ENCODE data around the gene PYROXD2.

Gene PYROXD2

GRCh38 chr10:98373260-98374040, 41.5 kb downstream of the PYROXD2 start:
- Histone ChIP-seq H3K4me1 (no peaks in the 10 kb centered on the region; the same call in 1 of the 2 replicates), H3K27me3 (no peaks in the 10 kb centered on the region), H3K36me3 (no peaks in the 10 kb centered on the region), H3K4me3 (ENCODE audit: low read depth, low read length) (no peak overlapping the region), H3K9me3 (no peaks in the 10 kb centered on the region)
- DNase-seq = no peak
- TF ChIP-seq CTCF (IDR thresholded peaks at IDR 0.05; ENCODE audit: low read depth, low read length) = no peak

GRCh38 chr10:98370831-98371820, 43.9 kb downstream of the PYROXD2 start:
- TF ChIP-seq CTCF (IDR thresholded peaks at IDR 0.05; ENCODE audit: low read depth, low read length) = no peak
- Histone ChIP-seq H3K4me3 (ENCODE audit: low read depth, low read length) (no peak overlapping the region), H3K9me3 (no peaks in the 10 kb centered on the region), H3K27me3 (no peaks in the 10 kb centered on the region), H3K36me3 (no peaks in the 10 kb centered on the region), H3K4me1 (no peaks in the 10 kb centered on the region; the same call in 1 of the 2 replicates)
- DNase-seq = peak; percentile 40

GRCh38 chr10:98369801-98370200, 45.2 kb downstream of the PYROXD2 start:
- no peaks in the 10 kb centered on the region; the same call in 1 of the 2 replicates for H3K4me1 ChIP-seq
- no peak overlapping the region for H3K4me3 ChIP-seq (ENCODE audit: low read depth, low read length)
- DNase-seq = no peak
- no peaks in the 10 kb centered on the region for H3K36me3 ChIP-seq
- no peak for TF ChIP-seq CTCF (IDR thresholded peaks at IDR 0.05; ENCODE audit: low read depth, low read length)
- no peaks in the 10 kb centered on the region for H3K27me3 ChIP-seq
- no peaks in the 10 kb centered on the region for H3K9me3 ChIP-seq

- Histone ChIP-seq H3K4me3 (ENCODE audit: low read depth, low read length) (no peak overlapping the region), H3K27me3 (no peaks in the 10 kb centered on the region), H3K9me3 (no peaks in the 10 kb centered on the region), H3K4me1 (no peaks in the 10 kb centered on the region; the same call in 1 of the 2 replicates), H3K36me3 (no peaks in the 10 kb centered on the region)
- TF ChIP-seq CTCF (IDR thresholded peaks at IDR 0.05; ENCODE audit: low read depth, low read length) = no peak
- no peak for DNase-seq
These were observed 46.3 kb downstream of the PYROXD2 start for GRCh38 chr10:98368644-98369043.

GRCh38 chr10:98367604-98368451, 47.2 kb downstream of the PYROXD2 start:
- Histone ChIP-seq H3K4me1 (no peaks in the 10 kb centered on the region; the same call in 1 of the 2 replicates), H3K4me3 (ENCODE audit: low read depth, low read length) (no peak overlapping the region), H3K9me3 (no peaks in the 10 kb centered on the region), H3K27me3 (no peaks in the 10 kb centered on the region), H3K36me3 (no peaks in the 10 kb centered on the region)
- DNase-seq = no peak
- TF ChIP-seq CTCF (IDR thresholded peaks at IDR 0.05; ENCODE audit: low read depth, low read length) = no peak
